Uterus (tissue), 4 donors: ENCODE measurements around the gene SLC17A9. TPM values are rescaled to one million over a fixed set of nuclear protein-coding genes. Genes with fewer than 3 reads are reported as not detected.

ENCODE experiments used
- DNase-seq, 2 donors: peaks; one replicate each; pipeline ENCODE4 v3.0.0-alpha.2; 2019 to 2020
- H3K27ac ChIP-seq, 2 donors: fragments of 200-600 bp; sonication (generic); 1 replicate in 1 of 2; 2 replicates in 1 of 2; pipeline ENCODE4 v1.5.1; 2016 to 2018
- H3K27me3 ChIP-seq, 2 donors: fragments of 200-600 bp; sonication (generic); one replicate each; pipeline ENCODE4 v1.5.1; 2018 to 2019; ENCODE audit warnings: control low read depth in 1 of 2
- H3K36me3 ChIP-seq, 2 donors: fragments of 200-600 bp; sonication (generic); one replicate each; pipeline ENCODE4 v1.5.1; 2019; ENCODE audit warnings: control low read depth in 1 of 2
- H3K4me1 ChIP-seq, 2 donors: fragments of 200-600 bp; sonication (generic); one replicate each; pipeline ENCODE4 v1.5.1; 2018 to 2019; ENCODE audit warnings: control low read depth in 1 of 2
- H3K4me3 ChIP-seq, 2 donors: fragments of 200-600 bp; sonication (generic); 1 replicate in 1 of 2; 2 replicates in 1 of 2; pipeline ENCODE4 v1.5.1; 2018 to 2019; ENCODE audit warnings: mild to moderate bottlenecking in 1 of 2
- H3K9me3 ChIP-seq, 2 donors: fragments of 200-600 bp; sonication (generic); one replicate each; pipeline ENCODE4 v1.5.1; 2019; ENCODE audit warnings: control low read depth in 1 of 2
- POLR2A ChIP-seq, 2 donors: fragments of 450-650 bp; IDR thresholded peaks; one replicate each; pipeline ENCODE4 v1.6.1; 2016; ENCODE audit warnings: antibody characterized with exemption in 2 of 2, mild to moderate bottlenecking in 1 of 2, moderate library complexity in 1 of 2
- intact Hi-C: fragments of 100-400 bp; cut with DNase I; formaldehyde crosslinking; loops from one replicate; pipeline ENCODE4 v1.15.1; 2023; ENCODE audit warnings: low total_unique reads
- total RNA-seq, 4 donors: library from RNA; depleted of rRNA in 3 of 4; stranded (reverse); fragments of >200 nt in 3 of 4; gene quantifications; one replicate each; pipeline versions ENCODE4 v1.1.0 to v1.2.4, GENCODE V29; 2014 to 2023
- TF ChIP-seq, protein P1 (sequence below), 4 experiments: fragments of 200-600 bp in 2 of 4; fragments of 450-650 bp in 2 of 4; sonication (generic) in 2 of 4; IDR thresholded peaks; one replicate each; pipeline ENCODE4 v1.5.1; 2016 to 2019; ENCODE audit warnings: antibody characterized with exemption in 4 of 4, mild to moderate bottlenecking in 2 of 4, moderate library complexity in 1 of 4
- donor health status: DM: yes; HTN: yes; CAD: no.

SLC17A9 gene
- total RNA-seq, 4 donors from 2014 or later: 0.26 to 5.4 (median 1.6) TPM; not detected in 1

- TF ChIP-seq POLR2A (IDR thresholded peaks at IDR 0.05): no peak
- TF ChIP-seq, protein P1, sequence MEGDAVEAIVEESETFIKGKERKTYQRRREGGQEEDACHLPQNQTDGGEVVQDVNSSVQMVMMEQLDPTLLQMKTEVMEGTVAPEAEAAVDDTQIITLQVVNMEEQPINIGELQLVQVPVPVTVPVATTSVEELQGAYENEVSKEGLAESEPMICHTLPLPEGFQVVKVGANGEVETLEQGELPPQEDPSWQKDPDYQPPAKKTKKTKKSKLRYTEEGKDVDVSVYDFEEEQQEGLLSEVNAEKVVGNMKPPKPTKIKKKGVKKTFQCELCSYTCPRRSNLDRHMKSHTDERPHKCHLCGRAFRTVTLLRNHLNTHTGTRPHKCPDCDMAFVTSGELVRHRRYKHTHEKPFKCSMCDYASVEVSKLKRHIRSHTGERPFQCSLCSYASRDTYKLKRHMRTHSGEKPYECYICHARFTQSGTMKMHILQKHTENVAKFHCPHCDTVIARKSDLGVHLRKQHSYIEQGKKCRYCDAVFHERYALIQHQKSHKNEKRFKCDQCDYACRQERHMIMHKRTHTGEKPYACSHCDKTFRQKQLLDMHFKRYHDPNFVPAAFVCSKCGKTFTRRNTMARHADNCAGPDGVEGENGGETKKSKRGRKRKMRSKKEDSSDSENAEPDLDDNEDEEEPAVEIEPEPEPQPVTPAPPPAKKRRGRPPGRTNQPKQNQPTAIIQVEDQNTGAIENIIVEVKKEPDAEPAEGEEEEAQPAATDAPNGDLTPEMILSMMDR (IDR thresholded peaks at IDR 0.05): no peak
- Histone ChIP-seq H3K9me3 (no peaks in the 10 kb centered on the region), H3K4me3 (no peak overlapping the region), H3K4me1 (no peaks in the 10 kb centered on the region), H3K27me3 (peaks cover 0 to 33% of the 10 kb centered on the region in 2 donors), H3K36me3 (no peaks in the 10 kb centered on the region), H3K27ac (no peak overlapping the region)
- intact Hi-C loops: no loop called here
- no peak for DNase-seq
Measured at GRCh38 chr20:62984666-62985443, 32.3 kb downstream of the SLC17A9 start.

- Histone ChIP-seq H3K4me3 (no peak overlapping the region), H3K4me1 (no peaks in the 10 kb centered on the region), H3K27me3 (peaks cover 0 to 28% of the 10 kb centered on the region in 2 donors), H3K9me3 (no peaks in the 10 kb centered on the region), H3K27ac (no peak overlapping the region), H3K36me3 (no peaks in the 10 kb centered on the region)
- intact Hi-C loops: no loop called here
- no peak for DNase-seq
- no peak for TF ChIP-seq POLR2A (IDR thresholded peaks at IDR 0.05)
- TF ChIP-seq, protein P1 (IDR thresholded peaks at IDR 0.05): no peak
Measured at GRCh38 chr20:62985444-62985778, 32.9 kb downstream of the SLC17A9 start.

GRCh38 chr20:62986257-62986800 lies 33.8 kb downstream of the SLC17A9 start:
- Histone ChIP-seq H3K36me3 (no peaks in the 10 kb centered on the region), H3K4me3 (no peak overlapping the region), H3K9me3 (no peaks in the 10 kb centered on the region), H3K4me1 (no peaks in the 10 kb centered on the region), H3K27ac (no peak overlapping the region), H3K27me3 (peaks cover 0 to 21% of the 10 kb centered on the region in 2 donors)
- no peak for TF ChIP-seq POLR2A (IDR thresholded peaks at IDR 0.05)
- TF ChIP-seq, protein P1 (IDR thresholded peaks at IDR 0.05): no peak
- DNase-seq: no peak
- intact Hi-C loops: no loop called here

DNA sequence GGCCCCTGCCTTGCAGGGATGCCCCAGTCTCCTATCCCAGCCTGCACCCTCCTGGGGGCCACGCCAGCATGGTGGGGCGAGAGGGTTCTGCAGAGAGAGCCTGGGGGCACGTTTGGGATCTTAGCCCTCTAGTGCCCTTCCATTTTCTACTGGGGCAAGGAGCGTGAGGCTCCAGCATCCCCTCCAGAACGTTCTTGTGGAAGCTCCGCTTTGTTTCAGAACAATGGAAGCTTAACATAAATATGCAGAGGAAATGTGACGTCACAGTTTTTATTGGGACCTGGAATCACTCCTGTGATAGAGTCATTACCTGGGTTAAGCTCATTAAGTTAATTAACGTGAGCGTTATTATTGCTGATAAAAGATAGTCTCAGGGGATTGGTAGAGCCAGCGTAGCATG lies 34.6 kb downstream of the SLC17A9 start:
- Histone ChIP-seq H3K9me3 (no peaks in the 10 kb centered on the region), H3K27me3 (peaks cover 0 to 13% of the 10 kb centered on the region in 2 donors), H3K4me3 (no peak overlapping the region), H3K4me1 (no peaks in the 10 kb centered on the region), H3K27ac (no peak overlapping the region), H3K36me3 (no peaks in the 10 kb centered on the region)
- TF ChIP-seq, protein P1 (IDR thresholded peaks at IDR 0.05): no peak
- no peak for TF ChIP-seq POLR2A (IDR thresholded peaks at IDR 0.05)
- no peak for DNase-seq
- intact Hi-C loops: no loop called here

GRCh38 chr20:62989201-62989601 lies 36.7 kb downstream of the SLC17A9 start:
- no peak for TF ChIP-seq POLR2A (IDR thresholded peaks at IDR 0.05)
- H3K9me3 ChIP-seq: no peaks in the 10 kb centered on the region
- no peak overlapping the region for H3K27ac ChIP-seq
- intact Hi-C loops: no loop called here
- no peaks in the 10 kb centered on the region for H3K27me3 ChIP-seq
- no peaks in the 10 kb centered on the region for H3K36me3 ChIP-seq
- no peak for DNase-seq
- no peak overlapping the region for H3K4me3 ChIP-seq
- no peaks in the 10 kb centered on the region for H3K4me1 ChIP-seq
